SU-DHL-6 (cell line): Measurements from ENCODE around the gene FMN1.

Experiments used
- H2AFZ ChIP-seq: fragments of 200-600 bp; sonication (generic); 2 replicates; pipeline ENCODE4 v1.6.1; 2014; ENCODE audit warnings: low read depth, mild to moderate bottlenecking, moderate library complexity, mixed read lengths, antibody characterized with exemption, low read length; ENCODE audit not compliant: severe bottlenecking
- H3F3A ChIP-seq: fragments of 200-600 bp; shearing (Covaris generic); 2 replicates; pipeline ENCODE4 v1.6.0; 2016; ENCODE audit warnings: antibody characterized with exemption, mild to moderate bottlenecking; ENCODE audit not compliant: insufficient read depth
- H3K27ac ChIP-seq: fragments of 200-600 bp; sonication (generic); 2 replicates; pipeline ENCODE4 v1.5.1; 2016; ENCODE audit warnings: low read depth, mild to moderate bottlenecking, low read length, moderate library complexity, mixed read lengths
- H3K27me3 ChIP-seq: fragments of 200-600 bp; sonication (generic), shearing (Covaris generic); 2 replicates; pipeline ENCODE4 v1.6.0; 2014; ENCODE audit warnings: mild to moderate bottlenecking, low read length
- H3K36me3 ChIP-seq: fragments of 200-600 bp; sonication (generic); 2 replicates; pipeline ENCODE4 v1.6.1; 2014; ENCODE audit warnings: mild to moderate bottlenecking, low read length, mixed read lengths
- H3K4me2 ChIP-seq: fragments of 300-600, 200-600 bp; shearing (Covaris generic), sonication (generic); 2 replicates; pipeline ENCODE4 v1.6.0; 2014; ENCODE audit warnings: low read length, low read depth, mild to moderate bottlenecking; ENCODE audit not compliant: poor library complexity, severe bottlenecking
- H3K4me3 ChIP-seq: fragments of 200-600 bp; sonication (generic); 2 replicates; pipeline ENCODE4 v1.5.1; 2014; ENCODE audit warnings: antibody characterized with exemption, low read length, mild to moderate bottlenecking, mixed read lengths; ENCODE audit not compliant: insufficient read depth, poor library complexity, severe bottlenecking
- H3K79me2 ChIP-seq: fragments of 200-600 bp; sonication (generic); 2 replicates; pipeline ENCODE4 v1.6.1; 2014; ENCODE audit warnings: mild to moderate bottlenecking, low read length, moderate library complexity; ENCODE audit not compliant: insufficient read depth
- H3K9ac ChIP-seq: fragments of 200-600 bp; sonication (generic); 2 replicates; pipeline ENCODE4 v1.7.0; 2014; ENCODE audit warnings: mild to moderate bottlenecking, low read length
- H3K9me2 ChIP-seq: fragments of 200-600 bp; sonication (generic); replicated peaks from 2 replicates; pipeline ENCODE4 v1.6.1; 2014; ENCODE audit warnings: low read length; ENCODE audit not compliant: insufficient read depth
- H3K9me3 ChIP-seq: fragments of 200-600 bp; sonication (generic); 2 replicates; pipeline ENCODE4 v1.6.1; 2014; ENCODE audit warnings: low read length, mixed read lengths; ENCODE audit not compliant: insufficient read depth
- H4K20me1 ChIP-seq: fragments of 200-600 bp; sonication (generic); 2 replicates; pipeline ENCODE4 v1.6.1; 2014; ENCODE audit warnings: low read depth, mild to moderate bottlenecking, antibody characterized with exemption, low read length, moderate library complexity, mixed read lengths
- EZH2phosphoT487 ChIP-seq: fragments of 200-600 bp; sonication (generic), shearing (Covaris generic); conservative IDR thresholded peaks from 2 replicates; pipeline ENCODE4 v1.6.1; 2018; ENCODE audit warnings: mild to moderate bottlenecking, antibody characterized with exemption, low read length, moderate library complexity, mixed read lengths
- TF ChIP-seq, protein P1 (sequence below): fragments of 200-600 bp; sonication (generic); IDR thresholded peaks from one replicate; pipeline ENCODE4 v1.5.1; 2017; ENCODE audit warnings: antibody characterized with exemption, mild to moderate bottlenecking, low read length, moderate library complexity; ENCODE audit not compliant: insufficient read depth, poor library complexity, severe bottlenecking

Gene FMN1

DNA sequence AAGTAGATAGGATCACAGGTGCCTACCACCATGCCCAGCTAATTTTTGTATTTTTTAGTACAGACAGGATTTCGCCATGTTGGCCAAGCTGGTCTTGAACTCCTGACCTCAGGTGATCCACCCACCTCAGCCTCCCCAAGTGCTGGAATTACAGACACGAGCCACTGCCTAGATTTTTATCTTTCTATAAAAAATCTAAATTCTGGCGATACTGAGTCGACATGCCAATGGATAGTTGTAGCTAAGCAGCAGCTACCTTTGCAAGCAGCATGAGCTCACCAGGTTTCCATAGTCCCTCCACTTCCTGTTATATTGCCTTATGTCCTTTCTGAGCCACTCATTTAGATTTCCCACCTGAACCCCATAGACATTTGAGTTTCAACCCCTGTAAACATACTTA lies 13.1 kb upstream of the FMN1 start:
- no peak overlapping the region for H3K4me3 ChIP-seq
- H3K9me2 ChIP-seq = no peaks in the 10 kb centered on the region
- no peaks in the 10 kb centered on the region for H3K27me3 ChIP-seq
- no peaks in the 10 kb centered on the region for H4K20me1 ChIP-seq
- no peaks in the 10 kb centered on the region for H3K9me3 ChIP-seq
- no peak overlapping the region for H3K9ac ChIP-seq
- no peak overlapping the region for H3K4me2 ChIP-seq
- no peak overlapping the region for H2AFZ ChIP-seq
- TF ChIP-seq, protein P1, sequence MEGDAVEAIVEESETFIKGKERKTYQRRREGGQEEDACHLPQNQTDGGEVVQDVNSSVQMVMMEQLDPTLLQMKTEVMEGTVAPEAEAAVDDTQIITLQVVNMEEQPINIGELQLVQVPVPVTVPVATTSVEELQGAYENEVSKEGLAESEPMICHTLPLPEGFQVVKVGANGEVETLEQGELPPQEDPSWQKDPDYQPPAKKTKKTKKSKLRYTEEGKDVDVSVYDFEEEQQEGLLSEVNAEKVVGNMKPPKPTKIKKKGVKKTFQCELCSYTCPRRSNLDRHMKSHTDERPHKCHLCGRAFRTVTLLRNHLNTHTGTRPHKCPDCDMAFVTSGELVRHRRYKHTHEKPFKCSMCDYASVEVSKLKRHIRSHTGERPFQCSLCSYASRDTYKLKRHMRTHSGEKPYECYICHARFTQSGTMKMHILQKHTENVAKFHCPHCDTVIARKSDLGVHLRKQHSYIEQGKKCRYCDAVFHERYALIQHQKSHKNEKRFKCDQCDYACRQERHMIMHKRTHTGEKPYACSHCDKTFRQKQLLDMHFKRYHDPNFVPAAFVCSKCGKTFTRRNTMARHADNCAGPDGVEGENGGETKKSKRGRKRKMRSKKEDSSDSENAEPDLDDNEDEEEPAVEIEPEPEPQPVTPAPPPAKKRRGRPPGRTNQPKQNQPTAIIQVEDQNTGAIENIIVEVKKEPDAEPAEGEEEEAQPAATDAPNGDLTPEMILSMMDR = no peak
- no peak overlapping the region for H3K27ac ChIP-seq
- no peaks in the 10 kb centered on the region for H3K79me2 ChIP-seq
- H3F3A ChIP-seq = no peaks in the 10 kb centered on the region
- no peaks in the 10 kb centered on the region for H3K36me3 ChIP-seq

DNA sequence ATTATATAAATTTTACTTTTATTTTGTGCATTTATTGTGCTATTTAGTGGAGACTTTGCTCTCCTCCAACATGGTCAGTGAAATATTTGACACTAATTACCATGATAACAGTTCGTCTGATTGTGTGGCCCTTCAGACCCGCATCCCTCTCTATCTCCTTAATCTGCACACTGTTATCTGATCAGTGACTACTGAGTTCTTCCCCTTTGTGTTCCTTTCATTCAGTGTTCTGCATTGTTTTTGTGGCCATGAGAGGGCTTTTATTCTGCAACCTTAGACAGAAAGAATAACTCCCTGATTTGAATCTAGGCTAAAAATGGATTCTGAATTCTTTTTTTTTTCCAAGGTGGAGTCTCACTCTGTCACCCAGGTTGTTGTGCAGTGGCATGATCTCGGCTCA lies 11.9 kb upstream of the FMN1 start:
- Histone ChIP-seq H3K36me3 (no peaks in the 10 kb centered on the region), H2AFZ (no peak overlapping the region), H3K9me3 (no peaks in the 10 kb centered on the region), H3K27ac (no peak overlapping the region), H3K79me2 (no peaks in the 10 kb centered on the region), H3F3A (no peaks in the 10 kb centered on the region), H3K9ac (no peak overlapping the region), H3K9me2 (no peaks in the 10 kb centered on the region), H3K4me2 (no peak overlapping the region), H4K20me1 (no peaks in the 10 kb centered on the region), H3K27me3 (no peaks in the 10 kb centered on the region), H3K4me3 (no peak overlapping the region)
- TF ChIP-seq, protein P1 = no peak
- TF ChIP-seq EZH2phosphoT487 = no peak

DNA sequence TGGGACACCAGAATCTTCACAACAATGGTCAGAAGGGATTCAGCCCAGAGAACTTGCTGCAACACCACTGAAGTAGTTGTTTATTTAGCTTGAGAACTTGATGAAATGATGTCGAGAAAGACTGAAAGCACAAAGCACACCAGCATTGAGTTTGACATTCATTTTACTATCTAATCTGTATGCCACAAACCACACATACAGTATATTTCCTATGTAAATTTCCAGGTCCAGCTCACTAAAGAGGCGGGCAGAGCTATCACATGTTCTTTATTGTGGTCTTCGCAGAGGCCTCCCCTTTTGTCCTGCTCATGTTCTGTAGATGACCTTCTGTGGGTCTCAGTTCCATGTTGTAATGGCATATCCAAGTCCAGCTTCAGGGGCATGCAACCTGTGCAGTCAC lies 10.4 kb upstream of the FMN1 start:
- no peak overlapping the region for H3K9ac ChIP-seq
- no peaks in the 10 kb centered on the region for H3K36me3 ChIP-seq
- no peak for TF ChIP-seq EZH2phosphoT487
- TF ChIP-seq, protein P1 = no peak
- H3K9me3 ChIP-seq = no peaks in the 10 kb centered on the region
- H3K79me2 ChIP-seq = no peaks in the 10 kb centered on the region
- no peaks in the 10 kb centered on the region for H3K9me2 ChIP-seq
- no peaks in the 10 kb centered on the region for H3F3A ChIP-seq
- no peaks in the 10 kb centered on the region for H4K20me1 ChIP-seq
- no peak overlapping the region for H3K27ac ChIP-seq
- no peak overlapping the region for H3K4me3 ChIP-seq
- H3K27me3 ChIP-seq = no peaks in the 10 kb centered on the region
- no peak overlapping the region for H2AFZ ChIP-seq
- H3K4me2 ChIP-seq = no peak overlapping the region

DNA sequence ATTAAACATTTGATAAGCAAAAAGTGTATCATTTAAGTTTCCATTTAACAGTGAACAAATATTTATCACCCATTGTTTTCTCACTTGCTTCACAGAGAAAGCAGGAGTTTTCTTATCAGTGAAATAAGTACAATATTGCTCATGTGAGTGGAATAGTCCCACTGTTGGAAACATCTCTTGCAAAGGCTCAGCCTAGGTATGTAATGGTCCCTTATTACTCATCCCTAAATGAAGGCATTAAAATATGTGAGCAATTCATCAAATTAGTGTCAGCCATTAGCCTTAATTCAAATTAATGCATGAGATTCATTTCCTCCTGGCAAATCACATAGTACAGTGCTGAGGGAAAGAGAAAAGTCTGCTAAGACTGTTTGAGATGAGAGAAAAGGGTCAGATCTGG lies 9.6 kb upstream of the FMN1 start:
- TF ChIP-seq, protein P1 = no peak
- TF ChIP-seq EZH2phosphoT487 = no peak
- Histone ChIP-seq H3K27me3 (no peaks in the 10 kb centered on the region), H4K20me1 (no peaks in the 10 kb centered on the region), H3K4me2 (no peak overlapping the region), H3K9ac (no peak overlapping the region), H3K79me2 (no peaks in the 10 kb centered on the region), H2AFZ (no peak overlapping the region), H3K36me3 (no peaks in the 10 kb centered on the region), H3K9me3 (no peaks in the 10 kb centered on the region), H3K9me2 (no peaks in the 10 kb centered on the region), H3F3A (no peaks in the 10 kb centered on the region), H3K27ac (no peak overlapping the region), H3K4me3 (no peak overlapping the region)
